Islet of Langerhans (tissue), 1 donor: ENCODE data around the gene FHL1.
"Not testable (repeated sequence)": the region's sequence is repeated elsewhere in the genome, so short reads cannot be mapped to it uniquely, and the experiment has no call there.

Experiments used
- FAIRE-seq: peaks from one replicate; lab custom pipeline; 2011; peaks lifted over from hg19 to GRCh38; lab: Jason Lieb, UNC

Gene FHL1

DNA sequence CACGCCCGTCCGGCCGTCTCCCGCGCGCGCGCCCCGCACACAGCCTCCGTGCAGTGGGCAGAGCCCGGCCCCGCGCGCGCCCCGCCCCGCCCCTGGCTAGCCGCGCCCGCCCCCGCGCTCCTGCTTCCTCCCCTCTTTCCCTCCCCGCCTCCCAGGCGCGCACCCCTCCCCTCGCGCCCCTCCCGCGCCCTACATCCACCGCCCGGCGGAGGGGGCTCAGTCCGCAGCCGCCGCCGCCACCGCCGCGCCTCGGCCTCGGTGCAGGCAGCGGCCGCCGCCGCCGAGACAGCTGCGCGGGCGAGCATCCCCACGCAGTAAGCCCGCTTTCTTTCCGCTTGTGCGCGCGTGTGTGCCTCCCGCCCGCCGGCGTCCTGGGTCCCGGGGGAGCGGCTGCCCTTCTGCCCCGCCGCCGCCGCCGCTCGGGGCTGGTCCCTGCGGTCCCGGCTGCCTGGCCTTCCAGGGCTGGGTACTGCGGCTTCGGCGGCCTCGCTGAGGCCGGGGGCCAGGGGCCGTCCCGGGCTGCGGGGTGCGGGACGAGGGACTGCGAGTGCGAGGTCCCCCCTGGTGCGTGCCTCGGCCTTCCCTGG lies at the start of gene FHL1:
TSS of gene FHL1 (plus strand) at position 219 of the 587 bp plus-strand sequence.
- no peak for FAIRE-seq

DNA sequence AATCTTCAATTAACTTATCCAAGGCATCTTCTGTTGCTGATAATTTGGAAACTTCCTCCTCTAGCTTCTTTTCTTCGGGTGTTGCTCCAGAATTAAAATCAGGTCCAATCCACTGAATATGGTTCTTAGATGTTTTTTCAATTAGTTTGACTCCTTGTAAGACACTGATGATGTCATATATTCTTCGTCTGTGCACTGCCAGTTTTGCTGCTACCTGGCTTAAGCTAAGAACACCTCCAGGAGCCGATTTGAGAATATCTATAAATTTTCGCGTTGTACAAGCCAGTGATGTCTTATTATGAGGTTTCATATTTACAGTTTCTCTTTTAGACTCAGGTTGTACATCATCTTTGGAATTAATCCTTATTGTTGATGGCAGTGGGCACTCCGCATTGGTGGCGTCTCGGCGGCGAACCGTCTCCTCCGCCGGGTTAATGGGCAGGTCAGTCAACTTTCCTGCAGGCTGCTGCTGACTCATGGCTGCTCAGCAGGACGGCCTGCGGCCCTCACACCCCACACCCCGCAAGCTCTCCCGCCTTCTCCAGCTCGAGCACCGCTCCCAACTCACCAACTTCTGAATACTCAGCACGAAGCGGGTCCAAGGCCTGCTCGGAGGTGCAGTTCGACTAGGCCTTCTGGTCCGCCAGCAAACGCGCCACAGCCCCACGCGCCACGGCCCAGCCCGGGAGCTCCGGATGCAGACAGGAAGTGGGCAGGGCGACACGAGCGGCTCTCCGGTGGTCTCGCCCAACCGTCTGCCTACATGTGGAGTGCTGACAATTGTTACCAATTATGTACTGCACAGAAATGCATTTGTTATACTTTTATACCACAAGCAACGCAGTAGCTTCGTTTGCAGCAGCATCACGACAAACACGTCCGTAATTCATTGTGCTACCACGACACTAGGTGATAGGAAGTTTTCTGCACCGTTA lies 49.2 kb upstream of the FHL1 start:
- no peak for FAIRE-seq

DNA sequence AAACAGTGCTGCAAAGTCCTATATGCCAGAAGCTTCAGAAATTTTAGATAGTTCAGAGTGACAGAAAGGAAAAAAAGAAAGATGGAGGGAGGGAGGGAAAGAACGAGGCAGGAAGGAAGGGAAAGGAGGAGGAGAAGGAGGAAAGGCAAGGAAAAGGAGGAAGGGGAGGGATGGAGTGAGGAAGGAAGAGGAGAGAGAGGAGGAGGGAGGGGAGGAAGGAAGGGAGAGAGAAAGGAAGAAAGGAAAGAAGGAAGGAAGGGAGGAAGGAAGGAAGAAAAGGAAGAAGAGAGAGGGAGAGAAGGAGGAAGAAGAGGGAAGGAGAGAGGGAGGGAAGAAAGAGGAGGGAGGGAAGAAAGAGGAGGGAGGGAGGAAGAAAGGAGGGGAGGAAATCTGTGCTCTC lies 42.4 kb upstream of the FHL1 start:
- FAIRE-seq = no peak

DNA sequence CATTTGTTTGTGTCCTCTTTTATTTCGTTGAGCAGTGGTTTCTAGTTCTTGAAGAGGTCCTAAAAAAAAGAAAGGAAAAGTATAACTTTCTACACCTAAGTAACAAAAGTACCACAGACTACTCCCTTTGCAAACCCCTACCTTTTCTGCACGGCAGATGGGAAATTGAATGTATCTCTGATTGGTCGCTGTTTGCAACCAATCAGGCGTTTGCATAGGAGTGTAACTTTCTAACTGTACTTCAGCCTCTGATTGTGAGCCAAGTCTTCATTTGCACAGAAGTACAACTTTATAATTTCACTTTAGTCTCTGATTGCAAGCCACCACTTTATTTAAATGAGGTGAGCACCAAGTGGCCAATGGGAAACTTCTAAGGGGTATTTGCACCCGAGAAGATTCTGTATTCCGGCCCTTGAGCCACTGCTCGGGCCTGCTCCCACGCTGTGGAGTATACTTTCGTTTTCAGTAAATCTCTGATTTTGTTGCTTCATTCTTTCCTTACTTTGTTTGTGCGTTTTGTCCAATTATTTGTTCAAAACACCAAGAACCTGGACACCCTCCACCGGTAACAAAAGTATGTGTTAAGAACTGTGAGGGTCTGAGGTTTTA lies 40.3 kb upstream of the FHL1 start:
- no peak for FAIRE-seq

DNA sequence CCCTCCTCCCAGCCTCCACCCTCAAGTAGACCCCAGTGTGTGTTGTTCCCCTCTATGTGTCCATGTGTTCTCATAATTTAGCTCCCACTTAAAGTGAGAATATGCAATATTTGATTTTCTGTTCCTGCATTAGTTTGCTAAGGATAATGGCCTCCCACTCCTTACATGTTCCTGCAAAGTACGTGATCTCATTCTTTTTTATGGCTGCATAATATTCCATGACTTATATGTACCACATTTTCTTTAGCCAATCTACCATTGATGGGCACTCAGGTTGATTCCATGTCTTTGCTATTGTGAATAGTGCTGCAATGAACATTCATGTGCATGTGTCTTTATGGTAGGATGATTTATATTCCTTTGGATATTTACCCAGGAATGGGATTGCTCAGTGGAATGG lies 38.4 kb upstream of the FHL1 start:
- FAIRE-seq = not testable (repeated sequence)

DNA sequence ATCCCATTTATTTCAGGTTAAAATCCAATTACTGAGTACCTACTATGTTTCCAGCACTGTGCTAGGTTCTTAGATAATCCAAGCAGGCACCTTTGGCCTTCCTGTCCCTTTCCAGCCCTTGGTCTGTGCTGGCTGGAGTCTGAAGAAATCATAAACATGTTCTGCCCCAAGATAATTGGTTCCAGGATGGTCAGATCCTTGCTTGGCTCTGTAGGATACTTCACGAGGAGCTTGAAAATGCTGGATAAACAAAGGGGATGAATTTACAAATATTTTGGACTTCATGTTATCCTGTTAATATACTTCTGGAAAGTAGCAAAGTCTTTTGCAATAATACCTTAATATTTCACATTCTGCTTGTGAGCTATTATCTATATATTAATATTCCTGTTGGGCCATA lies 35.0 kb upstream of the FHL1 start:
- no peak for FAIRE-seq

DNA sequence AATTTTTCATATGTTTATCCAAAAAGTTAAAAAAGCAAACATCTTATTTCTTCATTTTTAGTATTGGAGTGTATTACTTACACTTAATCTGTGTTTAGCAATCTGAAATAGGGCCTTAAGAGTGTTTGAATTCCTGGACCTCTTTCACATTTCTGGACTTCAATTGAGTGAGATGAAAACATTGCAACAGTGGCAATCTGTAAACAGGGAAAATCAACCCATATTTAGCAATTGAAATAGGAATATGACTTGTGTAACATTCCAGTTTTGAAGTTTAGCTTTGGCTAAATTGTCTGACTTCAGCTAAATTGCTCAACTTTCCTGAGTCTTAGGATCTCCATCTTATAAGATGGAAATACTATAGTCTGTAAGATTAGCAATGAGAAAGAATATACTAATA lies 34.6 kb upstream of the FHL1 start:
- no peak for FAIRE-seq

DNA sequence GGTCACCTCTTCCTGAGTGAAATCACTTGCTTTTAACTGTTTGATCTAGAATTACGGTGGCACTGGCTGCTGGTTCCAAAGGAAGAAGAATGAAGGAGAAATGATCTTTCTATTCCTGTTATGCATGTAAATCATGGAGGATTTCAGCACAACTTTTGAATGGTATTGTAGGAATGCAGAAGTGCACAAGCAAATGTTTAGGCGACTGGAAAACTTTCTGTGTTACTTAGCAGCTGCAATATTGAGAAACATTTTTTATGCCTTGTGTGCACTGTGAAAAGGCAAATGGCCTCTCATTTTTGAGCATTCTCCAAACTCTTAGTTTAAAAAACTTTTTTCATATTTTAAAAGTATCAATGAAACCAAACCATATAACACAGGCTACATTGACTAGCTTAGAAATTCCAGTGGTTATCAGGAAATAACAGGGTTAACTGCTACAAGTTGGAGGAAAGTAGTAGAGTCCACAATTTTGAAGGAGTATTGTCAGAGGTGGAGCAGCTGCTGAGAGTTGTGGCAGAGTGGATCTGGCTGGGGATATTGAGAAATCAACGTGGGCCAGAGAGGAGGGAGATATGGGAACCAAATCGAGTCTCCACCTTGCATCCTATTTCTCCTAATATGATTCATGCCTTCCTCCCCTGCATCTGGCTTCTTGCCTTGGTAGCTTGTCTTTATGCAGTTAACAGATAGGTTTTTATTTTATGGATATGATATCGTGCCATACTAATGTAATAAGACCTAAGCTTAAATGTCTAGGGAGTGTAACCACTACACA lies 32.0 kb upstream of the FHL1 start:
- FAIRE-seq = no peak

DNA sequence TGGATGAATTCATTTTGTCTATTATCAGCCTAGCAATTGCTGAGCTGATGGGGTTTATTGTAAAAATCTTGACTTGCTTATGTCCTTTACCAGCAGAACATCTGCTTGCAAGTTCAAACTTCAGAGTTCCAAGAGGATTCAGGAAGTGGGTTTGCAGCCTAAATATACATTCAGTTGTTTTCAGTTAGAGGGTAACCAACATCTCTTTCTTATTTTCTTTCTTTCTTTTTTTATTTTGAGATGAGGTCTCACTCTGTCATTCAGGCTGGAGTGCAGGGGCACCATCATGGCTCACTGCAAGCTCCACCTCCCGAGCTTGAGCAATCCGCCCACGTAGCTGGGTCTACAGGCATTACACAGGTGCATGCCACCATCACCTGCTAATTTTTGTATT lies 31.4 kb upstream of the FHL1 start:
- FAIRE-seq = no peak

DNA sequence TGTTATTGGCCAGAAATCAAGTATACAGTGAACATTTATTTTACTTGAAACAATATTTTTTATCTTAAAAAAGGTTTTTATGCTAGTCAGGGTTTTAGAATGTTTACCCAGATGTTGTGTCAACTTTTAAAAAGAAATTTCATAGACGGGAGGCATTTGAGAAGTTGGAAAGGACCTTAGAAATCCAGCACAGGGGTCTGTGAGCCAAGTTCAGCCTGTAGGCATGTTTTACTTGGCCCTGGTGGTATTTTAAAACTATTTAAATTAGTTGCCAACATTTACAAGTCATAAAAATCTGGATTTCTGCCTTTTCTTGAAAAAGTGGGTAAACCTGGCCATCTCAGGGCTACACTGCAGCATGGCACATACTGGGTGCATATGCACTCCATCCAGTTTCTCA lies 25.5 kb upstream of the FHL1 start:
- no peak for FAIRE-seq

DNA sequence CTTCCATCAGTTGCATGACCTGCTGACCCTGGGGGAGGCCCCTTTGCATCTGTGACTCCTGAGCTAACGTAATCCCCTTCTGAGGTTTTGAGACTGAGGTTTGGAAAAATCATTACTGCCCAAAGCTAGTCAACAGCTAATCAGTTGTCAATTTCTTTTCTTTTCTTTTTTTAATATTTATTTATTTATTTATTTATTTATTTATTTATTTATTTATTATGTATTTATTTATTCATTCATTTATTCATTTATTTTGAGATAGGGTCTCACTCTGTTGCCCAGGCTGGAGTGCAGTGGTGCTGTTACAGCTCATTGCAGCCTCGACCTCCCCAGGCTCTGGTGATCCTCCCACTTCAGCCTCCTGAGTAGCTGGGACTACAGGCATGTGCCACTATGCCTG lies 25.1 kb upstream of the FHL1 start:
- FAIRE-seq = no peak

DNA sequence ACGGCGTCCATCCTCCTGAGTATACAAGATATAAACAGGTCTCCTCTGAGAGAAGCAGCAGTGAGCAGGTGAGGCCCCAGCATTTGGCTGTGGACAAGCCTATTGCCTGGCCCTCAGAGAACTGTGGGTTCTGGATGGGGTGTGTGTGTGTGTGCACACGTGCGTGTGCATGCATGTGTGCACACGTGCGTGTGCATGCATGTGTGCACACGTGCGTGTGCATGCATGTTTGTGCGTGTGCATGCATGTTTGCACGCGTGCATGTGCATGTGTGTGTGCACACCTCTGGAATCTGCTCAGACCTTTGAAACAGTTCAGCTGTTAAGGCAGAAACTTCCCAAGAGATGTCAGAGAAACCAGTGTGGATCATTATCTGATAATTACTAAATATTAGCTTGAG lies 22.2 kb upstream of the FHL1 start:
- no peak for FAIRE-seq

DNA sequence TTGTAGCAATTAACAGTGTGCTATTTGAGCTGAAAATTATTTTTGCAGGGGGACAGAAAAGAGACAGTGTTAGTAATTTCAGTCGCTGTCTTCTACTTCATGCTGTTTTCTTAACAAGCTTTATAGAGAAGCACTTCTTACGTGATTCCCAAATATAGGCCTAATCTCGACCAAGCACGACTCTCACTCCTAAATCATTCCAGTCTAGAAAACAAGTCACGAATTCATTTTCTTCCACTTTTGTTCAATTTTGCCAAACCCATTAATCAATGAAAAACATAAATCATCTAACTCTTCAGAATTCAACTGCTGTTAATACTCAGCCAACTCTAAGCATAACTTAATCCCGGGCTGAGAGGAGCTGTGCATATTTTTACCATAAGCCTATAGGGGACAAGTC lies 21.0 kb upstream of the FHL1 start:
- FAIRE-seq = no peak

DNA sequence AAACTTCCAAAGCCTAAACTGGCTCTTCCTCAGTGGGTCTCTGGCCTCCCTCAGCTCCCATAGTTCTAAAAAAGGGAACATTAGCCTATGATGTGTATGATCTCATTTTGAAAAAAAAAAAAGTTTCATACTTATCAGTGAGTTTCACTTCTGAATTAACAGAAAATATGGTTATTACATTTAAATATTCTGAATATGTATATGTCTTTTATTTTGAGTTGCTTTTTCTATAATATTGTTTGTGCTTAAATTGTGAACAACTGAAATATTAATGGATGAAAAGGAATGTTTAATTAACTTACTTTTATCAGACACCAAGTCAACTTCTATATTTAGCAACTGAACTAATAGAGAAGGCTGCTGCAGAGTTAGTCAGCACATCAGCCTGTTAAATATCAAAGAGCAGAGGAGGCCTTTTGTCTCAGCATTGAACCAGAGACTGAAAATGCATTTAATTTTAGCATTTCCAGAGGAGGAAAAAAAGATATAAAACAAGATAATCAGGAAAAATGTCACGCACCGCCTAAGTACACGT lies 20.4 kb upstream of the FHL1 start:
- no peak for FAIRE-seq

DNA sequence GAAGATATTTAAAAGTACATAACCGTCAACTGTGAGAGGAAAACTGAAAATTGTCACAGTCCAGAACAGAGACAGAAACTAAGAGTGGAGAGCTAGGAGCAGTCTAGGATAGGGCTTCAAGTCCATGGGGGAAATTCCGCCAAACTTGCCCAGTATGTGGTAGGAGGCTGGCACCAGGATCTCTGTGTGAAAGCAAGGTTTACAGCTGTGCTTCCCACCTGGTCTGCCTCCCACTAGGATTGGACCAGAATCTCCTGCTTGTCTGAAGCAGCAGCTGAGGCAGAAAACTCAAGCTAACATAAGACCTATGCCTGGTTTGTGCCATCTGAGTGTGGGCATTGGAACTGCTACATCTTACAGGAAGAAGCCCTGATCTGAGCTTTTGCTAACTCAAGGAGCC lies 18.6 kb upstream of the FHL1 start:
- no peak for FAIRE-seq

DNA sequence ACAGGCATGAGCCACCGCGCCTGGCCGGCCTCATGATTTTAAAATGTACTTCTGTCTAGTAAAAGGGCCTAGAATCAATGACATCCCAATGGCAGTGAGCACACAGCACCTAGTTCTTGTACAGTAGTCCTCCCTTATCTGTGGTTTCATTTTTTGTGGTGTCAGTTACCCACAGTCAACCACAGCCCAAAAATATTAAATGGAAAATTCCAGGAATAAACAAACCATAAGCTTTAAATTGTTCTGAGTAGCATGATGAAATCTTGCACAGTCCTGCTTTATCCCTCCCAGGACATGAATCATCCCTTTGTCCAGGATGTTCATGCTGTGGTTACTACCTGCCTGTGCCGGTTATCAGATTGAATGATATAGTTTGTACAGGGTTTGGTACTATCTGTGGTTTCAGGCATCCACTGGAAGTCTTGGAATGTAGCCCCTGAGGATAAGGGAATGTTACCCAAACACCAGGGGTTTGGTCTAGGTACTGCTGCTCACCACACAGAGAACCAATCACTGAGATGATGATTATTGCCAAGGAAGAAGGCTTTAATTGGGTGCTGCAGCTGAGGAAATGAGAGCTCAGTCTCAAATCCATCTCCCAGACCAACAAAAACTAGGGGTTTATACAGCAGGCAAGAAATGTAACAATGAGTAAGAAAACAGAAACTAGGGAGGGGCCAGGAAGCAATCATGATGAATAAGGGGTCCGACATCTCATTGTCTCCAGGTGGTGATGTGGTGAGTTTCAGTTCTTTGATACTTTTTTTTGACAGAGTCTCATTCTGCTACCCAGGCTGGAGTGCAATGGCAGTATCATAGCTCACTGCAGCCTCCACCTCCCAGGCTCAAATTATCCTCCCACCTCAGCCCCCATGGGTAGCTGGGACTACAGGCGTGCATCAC lies 16.2 kb upstream of the FHL1 start:
- FAIRE-seq = no peak

DNA sequence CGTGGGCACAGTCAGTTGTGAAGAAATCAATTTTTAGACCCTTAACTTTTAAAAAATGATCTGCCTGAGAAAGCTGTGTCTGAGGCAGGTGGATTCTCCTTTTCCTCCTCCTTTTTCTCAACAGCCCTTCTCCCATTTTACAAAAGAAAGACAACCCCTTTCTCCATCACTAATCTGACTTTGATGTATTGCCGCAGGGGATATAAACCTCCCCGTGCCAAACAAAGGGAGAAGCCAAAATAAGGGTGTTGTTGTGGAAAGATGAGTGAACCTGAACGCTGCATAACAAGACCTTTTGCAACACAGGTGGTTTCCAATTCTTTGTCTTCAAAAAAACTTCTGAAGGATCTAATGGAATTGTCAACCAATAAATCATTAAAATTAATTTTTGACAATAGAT lies 8.4 kb upstream of the FHL1 start:
- FAIRE-seq = no peak

DNA sequence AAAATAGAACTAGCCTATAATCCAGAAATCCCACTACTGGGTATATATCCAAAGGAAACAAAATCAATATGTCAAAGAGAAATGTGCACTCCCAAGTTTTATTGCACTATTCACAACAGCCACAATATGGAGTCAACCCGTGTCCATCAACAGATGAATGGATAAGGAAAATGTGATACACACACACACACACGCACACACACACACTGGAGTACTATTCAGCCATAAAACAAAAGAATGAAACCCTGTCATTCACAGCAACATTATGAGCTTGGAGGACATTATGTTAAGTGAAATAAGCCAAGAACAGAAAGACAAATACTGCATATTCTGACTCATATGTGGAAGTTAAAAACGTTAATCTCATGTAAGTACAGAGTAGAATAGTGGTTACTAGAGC lies 5.8 kb upstream of the FHL1 start:
- no peak for FAIRE-seq

DNA sequence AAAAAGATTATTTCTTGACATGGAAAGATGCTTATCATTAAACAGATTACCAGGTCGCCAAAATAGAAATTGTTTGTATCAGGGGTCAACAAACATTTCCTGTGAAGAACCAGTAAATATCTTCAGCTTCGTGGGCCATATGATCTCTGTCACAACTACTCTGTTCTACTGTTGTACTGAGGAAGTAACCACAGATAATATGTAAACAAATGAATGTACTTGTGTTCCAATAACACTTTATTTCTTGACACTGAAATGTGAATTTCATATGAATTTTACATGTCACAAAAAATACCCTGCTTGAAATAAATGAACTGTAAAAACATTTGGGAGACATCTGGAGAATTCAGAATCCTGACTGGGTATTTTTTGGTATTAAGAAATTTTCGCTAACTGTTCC lies 4.7 kb upstream of the FHL1 start:
- FAIRE-seq = no peak

DNA sequence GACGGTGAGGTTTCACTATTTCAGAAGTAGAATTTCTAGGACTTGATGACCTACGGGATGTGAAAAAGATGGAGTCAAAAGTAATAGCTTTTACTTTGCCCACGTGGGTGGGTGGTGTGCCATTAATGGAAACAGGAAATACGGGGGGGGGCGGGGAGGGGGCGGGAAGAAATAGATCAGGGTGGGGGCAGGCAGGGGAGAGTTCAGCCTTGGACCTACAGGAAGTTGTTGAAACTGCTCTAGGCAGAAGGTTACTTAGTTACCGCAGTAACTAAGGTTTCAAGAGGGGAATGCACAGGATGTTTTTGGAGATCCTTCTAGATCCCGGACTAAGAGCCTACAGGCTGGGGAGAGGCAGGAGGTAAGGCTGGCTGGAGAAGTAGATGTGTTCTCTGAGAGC lies 3.6 kb upstream of the FHL1 start:
- FAIRE-seq = no peak

DNA sequence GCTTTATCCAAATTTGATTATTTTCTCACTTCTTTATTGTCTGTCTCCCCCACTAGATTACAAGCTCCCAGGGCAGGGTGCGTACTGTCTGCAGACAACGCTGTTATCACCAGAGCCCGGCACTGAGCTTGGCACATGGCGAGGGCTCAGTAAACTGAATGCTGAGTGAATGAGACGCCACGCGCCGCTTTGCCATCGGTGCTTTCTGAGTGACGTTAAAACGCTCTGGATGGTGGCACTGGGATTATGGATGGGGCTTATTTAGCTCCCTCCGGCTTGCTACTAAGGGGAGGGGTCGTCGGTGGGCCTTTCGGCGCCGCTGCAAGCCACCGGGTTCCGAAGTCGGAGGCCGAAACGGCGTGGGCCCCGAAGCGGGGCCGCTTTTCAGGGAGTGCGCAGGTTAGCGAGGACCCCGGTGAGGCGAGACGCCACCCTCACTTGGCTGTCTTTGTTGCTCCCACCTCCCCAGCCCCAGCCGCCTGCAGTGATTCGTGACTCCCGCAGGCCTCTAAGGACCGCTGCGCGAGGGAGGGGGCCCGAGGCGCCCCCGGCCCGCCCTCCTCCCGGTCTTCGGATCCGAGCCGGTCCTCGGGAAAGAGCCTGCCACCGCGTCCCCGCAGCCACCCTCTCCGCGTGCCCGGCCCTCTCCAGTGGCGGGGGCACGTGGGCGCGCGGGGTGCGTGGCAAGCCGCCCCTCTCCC lies 569 bp upstream of the FHL1 start:
- no peak for FAIRE-seq
